GM19463 (cell line): ENCODE data around the gene B4GALT7.
"Not testable (repeated sequence)": the region's sequence is repeated elsewhere in the genome, so short reads cannot be mapped to it uniquely, and the experiment has no call there.

Source experiments
- ATAC-seq: cut with Tn5 transposase; IDR thresholded peaks from one replicate; pipeline ENCODE4 v1.9.1; 2021; ENCODE audit warnings: mild to moderate bottlenecking, moderate library complexity; ENCODE audit not compliant: unreplicated experiment

The B4GALT7 gene

GRCh38 chr5:177599731-177600507, at the start of gene B4GALT7:
Gene B4GALT7, plus strand, starts transcription at chr5:177600132. Its CDS starts 79 bp downstream, at chr5:177600211.
- ATAC-seq = peak; percentile 83

GRCh38 chr5:177552839-177553455, 47.0 kb upstream of the B4GALT7 start:
- no peak for ATAC-seq

- peak; percentile 42 for ATAC-seq
Measured at GRCh38 chr5:177553671-177554429, 46.1 kb upstream of the B4GALT7 start.

GRCh38 chr5:177554474-177555111, 45.3 kb upstream of the B4GALT7 start, which contains the start of gene FAM193B:
Gene FAM193B, minus strand, starts transcription at chr5:177554563. Its CDS starts 105 bp downstream, at chr5:177554458.
- peak; percentile 94 for ATAC-seq

GRCh38 chr5:177555228-177555627, 44.7 kb upstream of the B4GALT7 start:
- no peak for ATAC-seq

GRCh38 chr5:177555665-177556064, 44.3 kb upstream of the B4GALT7 start:
- no peak for ATAC-seq

GRCh38 chr5:177557041-177557647, 42.8 kb upstream of the B4GALT7 start:
- ATAC-seq = no peak

- ATAC-seq = no peak
Measured at GRCh38 chr5:177557796-177558195, 42.1 kb upstream of the B4GALT7 start.

- ATAC-seq = not testable (repeated sequence)
Measured at GRCh38 chr5:177559446-177559941, 40.4 kb upstream of the B4GALT7 start.

GRCh38 chr5:177565046-177565445, 34.9 kb upstream of the B4GALT7 start:
- ATAC-seq = no peak

GRCh38 chr5:177568326-177568725, 31.6 kb upstream of the B4GALT7 start:
- ATAC-seq = no peak

- ATAC-seq = no peak
Measured at GRCh38 chr5:177569894-177570293, 30.0 kb upstream of the B4GALT7 start.

- ATAC-seq = no peak
Measured at GRCh38 chr5:177575488-177575887, 24.4 kb upstream of the B4GALT7 start.

GRCh38 chr5:177576169-177576568, 23.8 kb upstream of the B4GALT7 start:
- ATAC-seq = no peak

- ATAC-seq = no peak
Measured at GRCh38 chr5:177578316-177578715, 21.6 kb upstream of the B4GALT7 start.

GRCh38 chr5:177588413-177588909, 11.5 kb upstream of the B4GALT7 start:
- no peak for ATAC-seq

- ATAC-seq = no peak
Measured at GRCh38 chr5:177590406-177590805, 9.5 kb upstream of the B4GALT7 start.

- ATAC-seq = no peak
Measured at GRCh38 chr5:177591690-177592009, 8.3 kb upstream of the B4GALT7 start.

GRCh38 chr5:177592010-177592834, 7.7 kb upstream of the B4GALT7 start, which contains the start of gene TMED9:
Gene TMED9, plus strand, starts transcription at chr5:177592203. Its CDS starts 12 bp downstream, at chr5:177592215.
- peak; percentile 97 for ATAC-seq
